ENCODE results near the gene GPRIN2. TPM values are rescaled to one million over a fixed set of nuclear protein-coding genes. Genes with fewer than 3 reads are reported as not detected.
"Not testable (repeated sequence)": the region's sequence is repeated elsewhere in the genome, so short reads cannot be mapped to it uniquely, and the experiment has no call there.

GPRIN2 gene
- total and polyA plus RNA-seq, 4 donors = 0.09 to 1.3 (median 0.15) TPM; not detected in 1

GRCh38 chr10:46591053-46591452 lies 34.6 kb upstream of the GPRIN2 start:
- not testable (repeated sequence) for H3K27ac ChIP-seq (ENCODE audit: low read depth in 1 of 2, low read length in 2 of 2)

GRCh38 chr10:46589589-46589988 lies 33.1 kb upstream of the GPRIN2 start:
- not testable (repeated sequence) for H3K9me3 ChIP-seq (ENCODE audit: control insufficient read depth in 4 of 4, low read length in 3 of 4); H3K27ac ChIP-seq (ENCODE audit: low read depth in 1 of 2, low read length in 2 of 2); H3K27me3 ChIP-seq (ENCODE audit: control insufficient read depth in 4 of 4, insufficient read depth in 4 of 4, low read length in 3 of 4); H3K9ac ChIP-seq (ENCODE audit: low read depth in 1 of 2, low read length in 2 of 2); DNase-seq (ENCODE audit: low spot score); H3K4me3 ChIP-seq (ENCODE audit: low read depth in 1 of 3, low read length in 3 of 3); H3K36me3 ChIP-seq (ENCODE audit: control insufficient read depth in 4 of 4, insufficient read depth in 3 of 4, low read depth in 1 of 4, low read length in 3 of 4); H3K4me1 ChIP-seq (ENCODE audit: control insufficient read depth in 4 of 4, insufficient read depth in 4 of 4, low read length in 3 of 4)
- no CpG with 5 or more reads among the region's 3 CpGs for WGBS

More at GRCh38 chr10:46591053-46591452, 34.6 kb upstream of the GPRIN2 start:
- H3K4me1 ChIP-seq (ENCODE audit: control insufficient read depth in 4 of 4, insufficient read depth in 4 of 4, low read length in 3 of 4); H3K9me3 ChIP-seq (ENCODE audit: control insufficient read depth in 4 of 4, low read length in 3 of 4); DNase-seq (ENCODE audit: low spot score); H3K27me3 ChIP-seq (ENCODE audit: control insufficient read depth in 4 of 4, insufficient read depth in 4 of 4, low read length in 3 of 4); H3K9ac ChIP-seq (ENCODE audit: low read depth in 1 of 2, low read length in 2 of 2); H3K36me3 ChIP-seq (ENCODE audit: control insufficient read depth in 4 of 4, insufficient read depth in 3 of 4, low read depth in 1 of 4, low read length in 3 of 4); H3K4me3 ChIP-seq (ENCODE audit: low read depth in 1 of 3, low read length in 3 of 3): not testable (repeated sequence)
- no CpG with 5 or more reads among the region's 8 CpGs for WGBS

- H3K9me3 ChIP-seq (ENCODE audit: control insufficient read depth in 4 of 4, low read length in 3 of 4); H3K9ac ChIP-seq (ENCODE audit: low read depth in 1 of 2, low read length in 2 of 2); H3K27ac ChIP-seq (ENCODE audit: low read depth in 1 of 2, low read length in 2 of 2); DNase-seq (ENCODE audit: low spot score); H3K36me3 ChIP-seq (ENCODE audit: control insufficient read depth in 4 of 4, insufficient read depth in 3 of 4, low read depth in 1 of 4, low read length in 3 of 4); H3K27me3 ChIP-seq (ENCODE audit: control insufficient read depth in 4 of 4, insufficient read depth in 4 of 4, low read length in 3 of 4); H3K4me1 ChIP-seq (ENCODE audit: control insufficient read depth in 4 of 4, insufficient read depth in 4 of 4, low read length in 3 of 4); H3K4me3 ChIP-seq (ENCODE audit: low read depth in 1 of 3, low read length in 3 of 3): not testable (repeated sequence)
- no CpG with 5 or more reads among the region's 3 CpGs for WGBS
Observed at GRCh38 chr10:46588221-46588620, 31.8 kb upstream of the GPRIN2 start.

- H3K36me3 ChIP-seq (ENCODE audit: control insufficient read depth in 4 of 4, insufficient read depth in 3 of 4, low read depth in 1 of 4, low read length in 3 of 4); H3K9me3 ChIP-seq (ENCODE audit: control insufficient read depth in 4 of 4, low read length in 3 of 4); H3K27ac ChIP-seq (ENCODE audit: low read depth in 1 of 2, low read length in 2 of 2); H3K4me1 ChIP-seq (ENCODE audit: control insufficient read depth in 4 of 4, insufficient read depth in 4 of 4, low read length in 3 of 4); H3K4me3 ChIP-seq (ENCODE audit: low read depth in 1 of 3, low read length in 3 of 3); H3K9ac ChIP-seq (ENCODE audit: low read depth in 1 of 2, low read length in 2 of 2); H3K27me3 ChIP-seq (ENCODE audit: control insufficient read depth in 4 of 4, insufficient read depth in 4 of 4, low read length in 3 of 4); DNase-seq (ENCODE audit: low spot score): not testable (repeated sequence)
- WGBS = no CpG with 5 or more reads among the region's 24 CpGs
Observed at GRCh38 chr10:46587546-46587945, 31.1 kb upstream of the GPRIN2 start.

- not testable (repeated sequence) for H3K36me3 ChIP-seq (ENCODE audit: control insufficient read depth in 4 of 4, insufficient read depth in 3 of 4, low read depth in 1 of 4, low read length in 3 of 4); H3K27ac ChIP-seq (ENCODE audit: low read depth in 1 of 2, low read length in 2 of 2); DNase-seq (ENCODE audit: low spot score); H3K27me3 ChIP-seq (ENCODE audit: control insufficient read depth in 4 of 4, insufficient read depth in 4 of 4, low read length in 3 of 4); H3K4me3 ChIP-seq (ENCODE audit: low read depth in 1 of 3, low read length in 3 of 3); H3K4me1 ChIP-seq (ENCODE audit: control insufficient read depth in 4 of 4, insufficient read depth in 4 of 4, low read length in 3 of 4); H3K9me3 ChIP-seq (ENCODE audit: control insufficient read depth in 4 of 4, low read length in 3 of 4); H3K9ac ChIP-seq (ENCODE audit: low read depth in 1 of 2, low read length in 2 of 2)
- WGBS = no CpG with 5 or more reads among the region's 13 CpGs
Observed at GRCh38 chr10:46585246-46585645, 28.8 kb upstream of the GPRIN2 start.

GRCh38 chr10:46584196-46584595 lies 27.7 kb upstream of the GPRIN2 start:
- not testable (repeated sequence) for H3K9ac ChIP-seq (ENCODE audit: low read depth in 1 of 2, low read length in 2 of 2); H3K4me1 ChIP-seq (ENCODE audit: control insufficient read depth in 4 of 4, insufficient read depth in 4 of 4, low read length in 3 of 4); H3K36me3 ChIP-seq (ENCODE audit: control insufficient read depth in 4 of 4, insufficient read depth in 3 of 4, low read depth in 1 of 4, low read length in 3 of 4); H3K27ac ChIP-seq (ENCODE audit: low read depth in 1 of 2, low read length in 2 of 2); H3K9me3 ChIP-seq (ENCODE audit: control insufficient read depth in 4 of 4, low read length in 3 of 4); H3K27me3 ChIP-seq (ENCODE audit: control insufficient read depth in 4 of 4, insufficient read depth in 4 of 4, low read length in 3 of 4); H3K4me3 ChIP-seq (ENCODE audit: low read depth in 1 of 3, low read length in 3 of 3)
- peak; percentile 22 for DNase-seq (ENCODE audit: low spot score)
- 95% methylated on average over 8 of the region's 11 CpGs for whole genome bisulfite sequencing

GRCh38 chr10:46582568-46582967 lies 26.1 kb upstream of the GPRIN2 start:
- not testable (repeated sequence) for H3K9ac ChIP-seq (ENCODE audit: low read depth in 1 of 2, low read length in 2 of 2); DNase-seq (ENCODE audit: low spot score); H3K27ac ChIP-seq (ENCODE audit: low read depth in 1 of 2, low read length in 2 of 2); H3K9me3 ChIP-seq (ENCODE audit: control insufficient read depth in 4 of 4, low read length in 3 of 4); H3K36me3 ChIP-seq (ENCODE audit: control insufficient read depth in 4 of 4, insufficient read depth in 3 of 4, low read depth in 1 of 4, low read length in 3 of 4); H3K4me3 ChIP-seq (ENCODE audit: low read depth in 1 of 3, low read length in 3 of 3); H3K27me3 ChIP-seq (ENCODE audit: control insufficient read depth in 4 of 4, insufficient read depth in 4 of 4, low read length in 3 of 4); H3K4me1 ChIP-seq (ENCODE audit: control insufficient read depth in 4 of 4, insufficient read depth in 4 of 4, low read length in 3 of 4)
- WGBS = 80% methylated on average over 1 of the region's 11 CpGs

GRCh38 chr10:46581997-46582396 lies 25.5 kb upstream of the GPRIN2 start:
- DNase-seq (ENCODE audit: low spot score); H3K9me3 ChIP-seq (ENCODE audit: control insufficient read depth in 4 of 4, low read length in 3 of 4); H3K36me3 ChIP-seq (ENCODE audit: control insufficient read depth in 4 of 4, insufficient read depth in 3 of 4, low read depth in 1 of 4, low read length in 3 of 4); H3K4me3 ChIP-seq (ENCODE audit: low read depth in 1 of 3, low read length in 3 of 3); H3K4me1 ChIP-seq (ENCODE audit: control insufficient read depth in 4 of 4, insufficient read depth in 4 of 4, low read length in 3 of 4); H3K27me3 ChIP-seq (ENCODE audit: control insufficient read depth in 4 of 4, insufficient read depth in 4 of 4, low read length in 3 of 4); H3K9ac ChIP-seq (ENCODE audit: low read depth in 1 of 2, low read length in 2 of 2); H3K27ac ChIP-seq (ENCODE audit: low read depth in 1 of 2, low read length in 2 of 2): not testable (repeated sequence)
- 98% methylated on average over 9 of the region's 12 CpGs for WGBS

GRCh38 chr10:46579378-46579777 lies 22.9 kb upstream of the GPRIN2 start:
- 29% methylated on average over 9 of the region's 21 CpGs for WGBS
- H3K9ac ChIP-seq (ENCODE audit: low read depth in 1 of 2, low read length in 2 of 2); DNase-seq (ENCODE audit: low spot score): not testable (repeated sequence)

More at GRCh38 chr10:46579378-46579777, 22.9 kb upstream of the GPRIN2 start:
- H3K9me3 ChIP-seq (ENCODE audit: control insufficient read depth in 4 of 4, low read length in 3 of 4); H3K4me1 ChIP-seq (ENCODE audit: control insufficient read depth in 4 of 4, insufficient read depth in 4 of 4, low read length in 3 of 4); H3K36me3 ChIP-seq (ENCODE audit: control insufficient read depth in 4 of 4, insufficient read depth in 3 of 4, low read depth in 1 of 4, low read length in 3 of 4); H3K4me3 ChIP-seq (ENCODE audit: low read depth in 1 of 3, low read length in 3 of 3); H3K27ac ChIP-seq (ENCODE audit: low read depth in 1 of 2, low read length in 2 of 2); H3K27me3 ChIP-seq (ENCODE audit: control insufficient read depth in 4 of 4, insufficient read depth in 4 of 4, low read length in 3 of 4): not testable (repeated sequence)

Data from liver (tissue), 9 donors.